IMR-90 (cell line): ENCODE data around the gene TPX2. TPM values are rescaled to one million over a fixed set of nuclear protein-coding genes. Genes with fewer than 3 reads are reported as not detected.

Experiments used
- ATAC-seq: fragments of 200-7000 bp; cut with Tn5 transposase; 2 replicates; pipeline ENCODE4 v1.9.1; 2020; ENCODE audit warnings: low read depth, mild to moderate bottlenecking, moderate library complexity
- BruUV-seq: library from RNA; stranded (reverse); fragments of 400-500 nt; replicated peaks from 2 replicates; lab custom pipeline; 2021; lab: Mats Ljungman, UMichigan
- CTCF ChIA-PET: fragments of 300-600 bp; formaldehyde crosslinking; extraction: SDS; loops from one replicate; lab custom pipeline; 2021; ENCODE audit warnings: antibody characterized with exemption; lab: Yijun Ruan, JAX
- POLR2A ChIA-PET: fragments of 300-600 bp; sonication (Branson Sonifier 250); formaldehyde crosslinking; loops from one replicate; lab custom pipeline; 2022; ENCODE audit warnings: antibody characterized with exemption; ENCODE audit not compliant: unreplicated experiment; lab: Charles Lee
- DNase-seq: peaks from one replicate; pipeline ENCODE4 v3.0.0; 2013
- H2AFZ ChIP-seq: replicated peaks from 2 replicates; pipeline ENCODE3; 2013; ENCODE audit warnings: low read length, mild to moderate bottlenecking; ENCODE audit not compliant: poor library complexity
- H2AK5ac ChIP-seq: 2 replicates; pipeline ENCODE4 v1.6.1; 2013; ENCODE audit warnings: low read depth, low read length, inconsistent platforms
- H2AK9ac ChIP-seq: replicated peaks from 2 replicates; pipeline ENCODE3; 2013; ENCODE audit warnings: mild to moderate bottlenecking, low read depth, low read length, moderate library complexity; ENCODE audit not compliant: poor library complexity
- H2BK120ac ChIP-seq: 2 replicates; pipeline ENCODE4 v1.6.1; 2013; ENCODE audit warnings: low read depth, low read length, inconsistent platforms
- H2BK15ac ChIP-seq: 3 replicates; pipeline ENCODE4 v1.6.1; 2013; ENCODE audit warnings: low read depth, low read length, inconsistent platforms
- H2BK20ac ChIP-seq: 2 replicates; pipeline ENCODE4 v1.6.1; 2013; ENCODE audit warnings: low read depth, mild to moderate bottlenecking, inconsistent platforms, low read length, moderate library complexity
- H2BK5ac ChIP-seq: 2 replicates; pipeline ENCODE4 v1.6.1; 2013; ENCODE audit warnings: mild to moderate bottlenecking, low read depth, low read length, inconsistent platforms; ENCODE audit not compliant: poor library complexity, severe bottlenecking
- H3K14ac ChIP-seq: replicated peaks from 2 replicates; pipeline ENCODE4 v1.6.1; 2013; ENCODE audit warnings: low read depth, low read length, inconsistent platforms
- H3K18ac ChIP-seq: 2 replicates; pipeline ENCODE4 v1.6.1; 2013; ENCODE audit warnings: low read depth, low read length, control low read depth
- H3K23ac ChIP-seq: 2 replicates; pipeline ENCODE4 v1.6.1; 2013; ENCODE audit warnings: low read depth, low read length, inconsistent platforms
- H3K27ac ChIP-seq: 2 replicates; pipeline ENCODE4 v1.5.1; 2013; ENCODE audit warnings: mild to moderate bottlenecking, control low read depth, low read length; ENCODE audit not compliant: insufficient read depth
- H3K27me3 ChIP-seq: 2 replicates; pipeline ENCODE4 v1.6.1; 2013; ENCODE audit warnings: low read length; ENCODE audit not compliant: control insufficient read depth, insufficient read depth
- H3K36me3 ChIP-seq: 2 replicates; pipeline ENCODE4 v1.6.1; 2013; ENCODE audit warnings: low read length, mixed read lengths; ENCODE audit not compliant: control insufficient read depth, insufficient read depth
- H3K4ac ChIP-seq: 2 replicates; pipeline ENCODE4 v1.6.1; 2013; ENCODE audit warnings: low read depth, low read length, inconsistent platforms
- H3K4me1 ChIP-seq: 2 replicates; pipeline ENCODE4 v1.6.1; 2013; ENCODE audit warnings: low read length, mixed read lengths; ENCODE audit not compliant: control insufficient read depth, insufficient read depth
- H3K4me2 ChIP-seq: 2 replicates; pipeline ENCODE4 v1.6.1; 2013; ENCODE audit warnings: low read depth, mild to moderate bottlenecking, control low read depth, low read length, moderate library complexity
- H3K4me3 ChIP-seq: 2 replicates; pipeline ENCODE4 v1.5.1; 2013; ENCODE audit warnings: low read depth, mild to moderate bottlenecking, control low read depth, low read length, moderate library complexity; ENCODE audit not compliant: insufficient read depth
- H3K56ac ChIP-seq: 2 replicates; pipeline ENCODE4 v1.6.1; 2013; ENCODE audit warnings: low read length, inconsistent platforms; ENCODE audit not compliant: insufficient read depth; ENCODE audit errors: extremely low read depth
- H3K79me1 ChIP-seq, 2 experiments: 2 replicates each; pipeline ENCODE4 v1.6.1; 2013; ENCODE audit warnings: low read length in 2 of 2, inconsistent platforms in 1 of 2, low read depth in 1 of 2
- H3K9ac ChIP-seq: 2 replicates; pipeline ENCODE4 v1.6.1; 2013; ENCODE audit warnings: low read depth, low read length, control low read depth
- H3K9me1 ChIP-seq: 2 replicates; pipeline ENCODE4 v1.6.1; 2013; ENCODE audit warnings: low read length, inconsistent platforms; ENCODE audit not compliant: insufficient read depth
- H3K9me3 ChIP-seq: 2 replicates; pipeline ENCODE4 v1.6.1; 2013; ENCODE audit warnings: low read length; ENCODE audit not compliant: control insufficient read depth, insufficient read depth
- H4K20me1 ChIP-seq: 2 replicates; pipeline ENCODE4 v1.6.1; 2013; ENCODE audit warnings: low read length, inconsistent platforms; ENCODE audit not compliant: insufficient read depth
- H4K5ac ChIP-seq: 2 replicates; pipeline ENCODE4 v1.6.1; 2013; ENCODE audit warnings: mild to moderate bottlenecking, low read depth, low read length, control low read depth
- H4K8ac ChIP-seq, 2 experiments: 2 replicates each; pipeline ENCODE4 v1.6.1; 2013; ENCODE audit warnings: low read depth in 2 of 2, low read length in 2 of 2, control low read depth in 1 of 2, inconsistent platforms in 1 of 2
- H4K91ac ChIP-seq: 2 replicates; pipeline ENCODE4 v1.6.1; 2013; ENCODE audit warnings: low read depth, low read length, inconsistent platforms; ENCODE audit not compliant: insufficient read depth
- FOS ChIP-seq: fragments of 150-350 bp; IDR thresholded peaks from 2 replicates; pipeline ENCODE4 v1.6.1; 2016; ENCODE audit warnings: low read depth, low read length
- MAFK ChIP-seq: IDR thresholded peaks from 2 replicates; pipeline ENCODE4 v1.6.1; 2012; ENCODE audit warnings: low read depth, low read length, improper control_type of control experiment
- WGBS, 2 experiments: methylation state at CpG; one replicate each; pipeline versions ENCODE4 v1.1.5 to v1.1.7; 2013; ENCODE audit warnings: missing lambda C conversion rate in 2 of 2; ENCODE audit not compliant: insufficient read length in 1 of 2; ENCODE audit errors: extremely low coverage in 2 of 2; 5-methylcytosine and 5-hydroxymethylcytosine counted together
- dilution Hi-C: fragments of 300-500 bp; cut with HindIII; formaldehyde crosslinking; loops from one replicate; pipeline ENCODE4 v1.14.3; 2018; ENCODE audit warnings: low sequenced_read_pairs; ENCODE audit not compliant: unreplicated experiment
- in situ Hi-C: fragments of 300-500 bp; cut with MboI; formaldehyde crosslinking; loops from 3 replicates; pipeline ENCODE4 v1.14.3; 2019; ENCODE audit warnings: low sequenced_read_pairs, inconsistent platforms, mixed read lengths
- intact Hi-C: fragments of 100-400 bp; cut with micrococcal nuclease; formaldehyde crosslinking; loops from 2 replicates; pipeline ENCODE4 v1.10.0; 2022
- polyA plus RNA-seq, 3 experiments: library from polyadenylated mRNA; depleted of rRNA; stranded (reverse); fragments of >200 nt; gene quantifications; 2 replicates each; pipeline ENCODE4 v1.2.3, GENCODE V29; 2012; ENCODE audit warnings: low replicate concordance in 1 of 3
- total RNA-seq: library from RNA; depleted of rRNA; stranded (reverse); fragments of >200 nt; gene quantifications from 2 replicates; pipeline ENCODE4 v1.2.3, GENCODE V29; 2012
- TF ChIP-seq, protein P1 (sequence below): fragments of 150-350 bp; IDR thresholded peaks from 2 replicates; pipeline ENCODE4 v1.6.1; 2017; ENCODE audit warnings: mild to moderate bottlenecking, antibody characterized with exemption, low read length, low read depth

The TPX2 gene
- total and polyA plus RNA-seq, 2 of the 4 experiments (the other 2 are of a cell fraction) = 28.5 to 72.2 TPM

DNA sequence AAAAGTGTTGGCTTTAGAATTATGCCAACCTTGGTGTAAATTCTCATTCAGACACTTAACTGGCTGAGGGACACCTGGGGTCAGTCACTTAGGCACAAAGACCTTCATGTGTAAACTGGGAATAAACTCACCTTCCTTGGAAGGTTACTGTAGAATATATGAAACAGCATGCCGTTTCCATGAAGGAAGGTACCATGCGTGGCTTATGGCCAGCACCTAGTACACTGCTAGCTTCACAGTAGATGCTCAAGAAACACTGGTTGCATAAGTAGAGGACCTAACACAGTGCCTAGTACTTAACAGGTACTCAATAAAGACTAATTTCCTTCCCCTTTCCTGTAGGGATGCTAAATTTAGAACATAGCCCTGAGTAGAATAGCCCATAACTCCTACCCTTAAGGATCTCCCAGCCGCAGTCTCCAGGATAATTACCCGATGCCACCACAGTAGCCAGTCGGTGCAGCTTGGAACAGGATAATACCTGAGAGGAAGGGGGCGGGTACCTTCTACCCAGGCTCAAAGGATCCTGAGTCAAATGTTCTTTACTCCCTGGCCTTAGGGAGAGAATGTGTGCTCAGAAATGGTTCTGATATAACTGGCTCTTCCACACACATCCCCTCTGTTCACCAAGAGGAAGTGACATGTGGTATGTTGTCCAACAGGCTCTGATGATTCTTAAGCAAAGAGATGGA lies 20.0 kb upstream of the TPX2 start:
- H3K9me3 ChIP-seq = no peaks in the 10 kb centered on the region
- H3K4me3 ChIP-seq = no peak overlapping the region
- peak overlapping the region; percentile 100; the same call in 1 of the 2 replicates for H4K91ac ChIP-seq
- in situ Hi-C loops (no loop called here), dilution Hi-C loops (no loop called here), intact Hi-C loops (no loop called here)
- ATAC-seq (no peak), DNase-seq (no peak)
- peak overlapping the region; percentile 99 for H2AK9ac ChIP-seq
- peak overlapping the region; percentile 69 for H3K4me2 ChIP-seq
- POLR2A ChIA-PET = interaction anchor here (0.5 to 1.2 kb wide), 2 partner anchors 8 to 44 kb away, joined by 3 read pairs; no protein-coding TSS in a partner anchor
- H3K36me3 ChIP-seq = peaks cover 30% of the 10 kb centered on the region
- CTCF ChIA-PET = interaction anchor here (1.2 kb wide), 1 partner anchor 146 kb away, joined by 3 read pairs; no protein-coding TSS in a partner anchor
- peak overlapping the region; percentile 90 for H2BK120ac ChIP-seq
- H3K79me1 ChIP-seq = peaks cover 22 to 74% of the 10 kb centered on the region in 2 experiments
- peak overlapping the region; percentile 96 for H3K23ac ChIP-seq
- H2BK5ac ChIP-seq = peak overlapping the region; percentile 82
- H2AFZ ChIP-seq = no peak overlapping the region
- peak overlapping the region; percentile 83; the same call in 1 of the 2 replicates for H2BK20ac ChIP-seq
- peak overlapping the region; percentile 100 for H3K4ac ChIP-seq
- H2AK5ac ChIP-seq = peak overlapping the region; percentile 97
- H3K9me1 ChIP-seq = peaks cover 24% of the 10 kb centered on the region
- H3K4me1 ChIP-seq = peaks cover 28% of the 10 kb centered on the region
- peak overlapping the region; percentile 84; the same call in 1 of the 2 replicates for H3K56ac ChIP-seq
- no peak overlapping the region for H4K5ac ChIP-seq
- no peaks in the 10 kb centered on the region; the same call in 1 of the 2 replicates for H4K20me1 ChIP-seq
- no peaks in the 10 kb centered on the region for H3K27me3 ChIP-seq
- no TSS peak for BruUV-seq
- TF ChIP-seq, protein P1, sequence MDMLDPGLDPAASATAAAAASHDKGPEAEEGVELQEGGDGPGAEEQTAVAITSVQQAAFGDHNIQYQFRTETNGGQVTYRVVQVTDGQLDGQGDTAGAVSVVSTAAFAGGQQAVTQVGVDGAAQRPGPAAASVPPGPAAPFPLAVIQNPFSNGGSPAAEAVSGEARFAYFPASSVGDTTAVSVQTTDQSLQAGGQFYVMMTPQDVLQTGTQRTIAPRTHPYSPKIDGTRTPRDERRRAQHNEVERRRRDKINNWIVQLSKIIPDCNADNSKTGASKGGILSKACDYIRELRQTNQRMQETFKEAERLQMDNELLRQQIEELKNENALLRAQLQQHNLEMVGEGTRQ = no peak
- TF ChIP-seq MAFK = no peak
- no peak for TF ChIP-seq FOS
- no peak overlapping the region for H3K27ac ChIP-seq
- H2BK15ac ChIP-seq = peak overlapping the region; percentile 90
- no peak overlapping the region for H3K9ac ChIP-seq
- H3K18ac ChIP-seq = no peak overlapping the region
- no CpG with 5 or more reads among the region's 6 CpGs for WGBS, 2 experiments
- peak overlapping the region; percentile 16 to 85; a peak in 3 of 4 replicates for H4K8ac ChIP-seq
- H3K14ac ChIP-seq = peak overlapping the region; percentile 98
